Stomach smooth muscle (tissue), 2 donors: ENCODE results near the gene ENO4.

ENCODE experiments used
- H3K27ac ChIP-seq: one replicate; pipeline ENCODE4 v1.7.0; 2013; ENCODE audit warnings: mild to moderate bottlenecking, low read length, inconsistent platforms
- H3K27me3 ChIP-seq, 2 donors: one replicate each; pipeline ENCODE4 v1.7.0; 2013; ENCODE audit warnings: low read length in 2 of 2; ENCODE audit not compliant: insufficient read depth in 2 of 2, control insufficient read depth in 1 of 2
- H3K36me3 ChIP-seq, 2 donors: one replicate each; pipeline ENCODE4 v1.7.0; 2013; ENCODE audit warnings: low read length in 2 of 2; ENCODE audit not compliant: control insufficient read depth in 2 of 2, insufficient read depth in 2 of 2
- H3K4me1 ChIP-seq: one replicate; pipeline ENCODE4 v1.7.0; 2013; ENCODE audit warnings: low read length; ENCODE audit not compliant: control insufficient read depth, insufficient read depth
- H3K4me3 ChIP-seq, 2 donors: one replicate each; pipeline ENCODE4 v1.7.0; 2013; ENCODE audit warnings: low read length in 2 of 2
- H3K9ac ChIP-seq, 2 donors: one replicate each; pipeline ENCODE4 v1.7.0; 2013; ENCODE audit warnings: low read length in 2 of 2, mild to moderate bottlenecking in 1 of 2
- H3K9me3 ChIP-seq, 2 donors: one replicate each; pipeline ENCODE4 v1.7.0; 2013; ENCODE audit warnings: low read length in 2 of 2; ENCODE audit not compliant: control insufficient read depth in 2 of 2
- donor health status: healthy.
- donor health status: Pancreatic carcinoma.

Gene ENO4

DNA sequence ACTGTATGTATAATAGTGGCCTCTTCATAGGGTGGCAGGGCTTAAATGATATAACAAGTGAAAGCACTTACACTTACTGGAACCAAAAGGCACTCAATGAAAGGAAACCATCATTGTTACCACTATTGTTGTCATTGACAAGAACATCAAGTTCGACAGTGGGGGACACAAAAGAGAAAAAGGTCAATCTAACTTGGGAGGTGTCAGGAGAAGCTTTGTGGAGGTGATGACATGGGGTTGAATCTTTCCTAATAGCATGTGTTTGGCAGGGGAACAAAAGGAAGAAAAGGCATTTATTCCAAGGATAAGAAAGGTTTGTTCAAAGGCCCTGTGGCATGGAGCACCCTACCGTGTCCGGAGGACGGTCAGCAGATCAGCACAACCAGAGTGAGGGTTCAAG lies 18.2 kb upstream of the ENO4 start:
- Histone ChIP-seq H3K36me3 (peaks cover 2 to 8% of the 10 kb centered on the region in 2 donors), H3K9me3 (no peaks in the 10 kb centered on the region), H3K27me3 (no peaks in the 10 kb centered on the region), H3K9ac (no peak overlapping the region), H3K27ac (no peak overlapping the region), H3K4me1 (no peaks in the 10 kb centered on the region), H3K4me3 (no peak overlapping the region)

DNA sequence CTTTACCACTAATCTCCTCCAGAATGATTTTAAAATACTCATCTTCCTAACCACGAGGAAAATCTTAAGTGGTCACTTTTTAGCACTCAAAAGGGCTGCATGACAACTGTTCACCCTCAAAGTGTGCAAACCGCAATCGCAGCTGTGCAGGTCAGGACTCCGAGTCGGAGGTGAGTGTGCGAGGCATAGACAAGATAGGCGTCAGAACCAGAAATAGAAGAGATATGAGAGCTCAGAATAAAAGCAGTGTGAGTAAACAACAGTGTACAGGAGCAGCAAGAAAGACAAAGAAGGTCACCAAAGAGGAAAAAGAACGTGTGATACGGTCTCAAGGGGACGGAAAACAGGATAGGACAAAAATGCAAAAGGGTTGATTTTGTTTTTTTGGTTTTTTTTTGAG lies 17.5 kb upstream of the ENO4 start:
- Histone ChIP-seq H3K9me3 (no peaks in the 10 kb centered on the region), H3K4me1 (no peaks in the 10 kb centered on the region), H3K9ac (no peak overlapping the region), H3K27me3 (no peaks in the 10 kb centered on the region), H3K36me3 (peaks cover 2 to 8% of the 10 kb centered on the region in 2 donors), H3K27ac (no peak overlapping the region), H3K4me3 (no peak overlapping the region)

GRCh38 chr10:116833986-116834985 lies 15.0 kb upstream of the ENO4 start:
- no peaks in the 10 kb centered on the region for H3K9me3 ChIP-seq
- no peaks in the 10 kb centered on the region for H3K27me3 ChIP-seq
- H3K9ac ChIP-seq = no peak overlapping the region
- H3K4me1 ChIP-seq = no peaks in the 10 kb centered on the region
- H3K4me3 ChIP-seq = no peak overlapping the region
- no peak overlapping the region for H3K27ac ChIP-seq
- H3K36me3 ChIP-seq = peaks cover 2 to 6% of the 10 kb centered on the region in 2 donors

- Histone ChIP-seq H3K4me1 (no peaks in the 10 kb centered on the region), H3K27ac (no peak overlapping the region), H3K27me3 (no peaks in the 10 kb centered on the region), H3K9ac (no peak overlapping the region), H3K36me3 (peaks cover 2 to 6% of the 10 kb centered on the region in 2 donors), H3K9me3 (no peaks in the 10 kb centered on the region), H3K4me3 (no peak overlapping the region)
Measured at GRCh38 chr10:116835658-116836057, 13.6 kb upstream of the ENO4 start.

- H3K27ac ChIP-seq = no peak overlapping the region
- no peaks in the 10 kb centered on the region for H3K27me3 ChIP-seq
- no peaks in the 10 kb centered on the region for H3K9me3 ChIP-seq
- H3K9ac ChIP-seq = no peak overlapping the region
- peaks cover 2 to 6% of the 10 kb centered on the region in 2 donors for H3K36me3 ChIP-seq
- no peaks in the 10 kb centered on the region for H3K4me1 ChIP-seq
- H3K4me3 ChIP-seq = no peak overlapping the region
Measured at GRCh38 chr10:116836083-116836482, 13.2 kb upstream of the ENO4 start.

DNA sequence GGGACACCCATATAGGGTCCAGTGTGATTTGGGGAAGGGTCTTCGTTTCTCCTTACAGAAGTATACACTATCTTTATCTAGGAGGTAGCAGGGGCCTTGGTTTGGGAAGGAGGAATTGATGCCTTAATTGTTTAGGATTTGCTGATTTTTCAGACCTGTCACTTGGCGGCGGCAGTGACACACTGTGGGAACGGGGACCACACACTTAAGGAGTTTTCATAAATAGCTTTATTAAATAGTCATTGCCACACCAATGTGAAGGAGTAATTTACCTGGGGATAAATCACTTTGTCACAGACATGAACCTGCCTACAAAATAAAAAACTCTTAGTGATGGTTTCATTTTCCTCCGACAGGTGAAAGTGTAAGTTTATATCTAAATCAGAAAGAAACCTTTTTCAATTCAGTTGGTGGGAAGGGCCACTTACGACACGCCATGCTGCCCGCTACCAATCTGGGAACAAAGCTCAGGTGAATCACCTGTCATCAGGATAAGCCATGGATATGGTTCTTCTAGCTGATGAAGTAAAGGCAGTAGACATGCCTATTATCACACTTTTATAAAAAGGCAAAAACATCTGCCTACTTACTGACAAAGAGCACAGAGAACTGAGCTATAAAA lies 12.3 kb upstream of the ENO4 start:
- Histone ChIP-seq H3K9ac (no peak overlapping the region), H3K36me3 (peaks cover 2 to 6% of the 10 kb centered on the region in 2 donors)

GRCh38 chr10:116838143-116838725 lies 11.1 kb upstream of the ENO4 start:
- H3K9me3 ChIP-seq = no peaks in the 10 kb centered on the region
- H3K4me3 ChIP-seq = no peak overlapping the region
- no peak overlapping the region for H3K27ac ChIP-seq
- H3K27me3 ChIP-seq = no peaks in the 10 kb centered on the region
- no peaks in the 10 kb centered on the region for H3K4me1 ChIP-seq
- H3K36me3 ChIP-seq = peaks cover 0 to 2% of the 10 kb centered on the region in 2 donors
- no peak overlapping the region for H3K9ac ChIP-seq

More for the DNA sequence above, 12.3 kb upstream of the ENO4 start:
- no peaks in the 10 kb centered on the region for H3K27me3 ChIP-seq
- H3K9me3 ChIP-seq = no peaks in the 10 kb centered on the region
- no peaks in the 10 kb centered on the region for H3K4me1 ChIP-seq
- no peak overlapping the region for H3K27ac ChIP-seq
- no peak overlapping the region for H3K4me3 ChIP-seq

- no peak overlapping the region for H3K4me3 ChIP-seq
- H3K9me3 ChIP-seq = no peaks in the 10 kb centered on the region
- no peak overlapping the region for H3K27ac ChIP-seq
- no peaks in the 10 kb centered on the region for H3K36me3 ChIP-seq
- no peak overlapping the region for H3K9ac ChIP-seq
- no peaks in the 10 kb centered on the region for H3K4me1 ChIP-seq
- H3K27me3 ChIP-seq = no peaks in the 10 kb centered on the region
Measured at GRCh38 chr10:116840389-116841075, 8.8 kb upstream of the ENO4 start.

DNA sequence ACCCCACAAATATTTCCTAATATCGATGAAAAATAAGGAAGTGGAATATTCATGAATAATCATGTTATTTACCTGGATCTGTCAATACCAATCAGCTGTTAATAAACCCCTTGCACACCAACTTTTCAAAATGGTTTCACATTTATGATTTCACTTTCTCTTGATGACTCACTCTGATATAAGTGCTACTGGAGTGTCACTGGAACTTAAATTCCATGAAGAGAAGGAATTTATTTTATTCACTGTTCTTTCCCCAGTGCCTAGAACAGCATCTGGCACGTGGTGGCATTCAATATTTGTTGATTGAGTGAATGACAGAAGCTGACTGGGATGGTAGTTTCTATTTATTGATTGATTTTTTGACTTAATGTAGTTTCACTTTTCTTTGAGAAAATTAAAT lies 3.5 kb upstream of the ENO4 start:
- Histone ChIP-seq H3K36me3 (no peaks in the 10 kb centered on the region), H3K4me1 (peaks cover 10% of the 10 kb centered on the region), H3K9me3 (no peaks in the 10 kb centered on the region), H3K9ac (no peak overlapping the region), H3K27ac (no peak overlapping the region), H3K27me3 (no peaks in the 10 kb centered on the region), H3K4me3 (no peak overlapping the region)
